PC-9 (cell line): ENCODE data around the gene GABRB1. TPM values are rescaled to one million over a fixed set of nuclear protein-coding genes. Genes with fewer than 3 reads are reported as not detected.
"Not testable (repeated sequence)": the region's sequence is repeated elsewhere in the genome, so short reads cannot be mapped to it uniquely, and the experiment has no call there.

Experiments used
- BruUV-seq: library from RNA; stranded (reverse); fragments of 400-500 nt; replicated peaks from 2 replicates; lab custom pipeline; 2021; lab: Mats Ljungman, UMichigan
- CTCF ChIA-PET: fragments of 300-600 bp; sonication (Branson Sonifier 250); formaldehyde crosslinking; loops from one replicate; lab custom pipeline; 2022; ENCODE audit warnings: antibody characterized with exemption; lab: Charles Lee
- POLR2A ChIA-PET: fragments of 300-600 bp; sonication (Branson Sonifier 250); formaldehyde crosslinking; loops from one replicate; lab custom pipeline; 2022; ENCODE audit warnings: antibody characterized with exemption; ENCODE audit not compliant: unreplicated experiment; lab: Charles Lee
- DNase-seq, 2 experiments: peaks; one replicate each; pipeline versions ENCODE4 v3.0.0 to v3.0.0-alpha.2; 2015 to 2022; ENCODE audit warnings: mixed read lengths in 1 of 2
- H2AFZ ChIP-seq: fragments of 200-600 bp; sonication (generic); 2 replicates; pipeline ENCODE4 v1.8.1; 2017; ENCODE audit warnings: antibody characterized with exemption
- H3F3A ChIP-seq: fragments of 200-600 bp; sonication (generic); 2 replicates; pipeline ENCODE4 v1.8.1; 2017; ENCODE audit warnings: antibody characterized with exemption, mild to moderate bottlenecking, low read depth; ENCODE audit not compliant: insufficient read depth
- H3K27ac ChIP-seq: fragments of 200-600 bp; sonication (generic); 2 replicates; pipeline ENCODE4 v1.6.1; 2016; ENCODE audit warnings: mixed run types
- H3K27me3 ChIP-seq: fragments of 200-600 bp; sonication (generic); 2 replicates; pipeline ENCODE4 v1.6.1; 2016; ENCODE audit warnings: low read depth, mixed run types; ENCODE audit not compliant: insufficient read depth
- H3K36me3 ChIP-seq: fragments of 200-600 bp; sonication (generic); 2 replicates; pipeline ENCODE4 v1.6.1; 2016; ENCODE audit warnings: low read depth, mixed run types
- H3K4me1 ChIP-seq: fragments of 200-600 bp; sonication (generic); replicated peaks from 2 replicates; pipeline ENCODE4 v1.6.1; 2016; ENCODE audit warnings: mixed run types; ENCODE audit not compliant: insufficient read depth
- H3K4me2 ChIP-seq: fragments of 200-600 bp; sonication (generic); 2 replicates; pipeline ENCODE4 v1.6.1; 2017; ENCODE audit warnings: mixed run types
- H3K4me3 ChIP-seq: fragments of 200-600 bp; sonication (generic); 2 replicates; pipeline ENCODE4 v1.6.1; 2016; ENCODE audit warnings: mixed run types
- H3K79me2 ChIP-seq: fragments of 200-600 bp; sonication (generic); 2 replicates; pipeline ENCODE4 v1.6.1; 2017; ENCODE audit warnings: low read depth, mixed run types
- H3K9me2 ChIP-seq: fragments of 200-600 bp; sonication (generic); 2 replicates; pipeline ENCODE4 v1.8.1; 2017; ENCODE audit warnings: mild to moderate bottlenecking; ENCODE audit not compliant: insufficient read depth
- H3K9me3 ChIP-seq: fragments of 200-600 bp; sonication (generic); 2 replicates; pipeline ENCODE4 v1.8.1; 2016; ENCODE audit warnings: low read depth; ENCODE audit not compliant: insufficient read depth
- H4K20me1 ChIP-seq: fragments of 200-600 bp; sonication (generic); 2 replicates; pipeline ENCODE4 v1.8.1; 2017; ENCODE audit not compliant: insufficient read depth
- CTCF ChIP-seq: fragments of 200-600 bp; sonication (generic); conservative IDR thresholded peaks from 2 replicates; pipeline ENCODE4 v1.6.1; 2017; ENCODE audit warnings: mixed run types, antibody characterized with exemption, mild to moderate bottlenecking, moderate library complexity
- EZH2 ChIP-seq: fragments of 200-600 bp; sonication (generic); IDR thresholded peaks from 2 replicates; pipeline ENCODE4 v1.8.0; 2017; ENCODE audit warnings: antibody characterized with exemption, low read depth
- intact Hi-C: fragments of 100-400 bp; cut with micrococcal nuclease; formaldehyde crosslinking; loops from one replicate; pipeline ENCODE4 v1.10.0; 2022; ENCODE audit not compliant: unreplicated experiment
- total RNA-seq: library from RNA; stranded (reverse); gene quantifications from 2 replicates; pipeline ENCODE4 v1.2.3, GENCODE V29; 2021

Gene GABRB1
- total RNA-seq, 1 experiment from 2014 or later = not detected

- intact Hi-C loops = no loop called here
- Histone ChIP-seq H3K4me2 (no peak overlapping the region), H3F3A (no peaks in the 10 kb centered on the region), H3K79me2 (no peaks in the 10 kb centered on the region), H3K4me3 (no peak overlapping the region), H4K20me1 (no peaks in the 10 kb centered on the region), H3K36me3 (no peaks in the 10 kb centered on the region), H3K27ac (no peak overlapping the region), H3K27me3 (no peaks in the 10 kb centered on the region; the same call in 1 of the 2 replicates), H2AFZ (no peak overlapping the region), H3K4me1 (no peaks in the 10 kb centered on the region), H3K9me2 (no peaks in the 10 kb centered on the region), H3K9me3 (no peaks in the 10 kb centered on the region)
- TF ChIP-seq EZH2 (no peak), CTCF (no peak)
- DNase-seq = no peak
- POLR2A ChIA-PET = no interaction called here
- BruUV-seq = no TSS peak
- CTCF ChIA-PET = no interaction called here
These were observed 341.8 kb downstream of the GABRB1 start for GRCh38 chr4:47373174-47373573.

GRCh38 chr4:47373709-47374108 lies 342.3 kb downstream of the GABRB1 start:
- no peak for TF ChIP-seq CTCF
- TF ChIP-seq EZH2 = no peak
- no peak overlapping the region for H3K27ac ChIP-seq
- no peaks in the 10 kb centered on the region for H3K36me3 ChIP-seq
- no peaks in the 10 kb centered on the region for H3F3A ChIP-seq
- CTCF ChIA-PET = no interaction called here
- H3K9me3 ChIP-seq = no peaks in the 10 kb centered on the region
- no peaks in the 10 kb centered on the region for H4K20me1 ChIP-seq
- H3K27me3 ChIP-seq = no peaks in the 10 kb centered on the region; the same call in 1 of the 2 replicates
- intact Hi-C loops = no loop called here
- H3K4me2 ChIP-seq = no peak overlapping the region
- no TSS peak for BruUV-seq
- POLR2A ChIA-PET = interaction anchor here (0.5 kb wide), 1 partner anchor 27 kb away, joined by 3 read pairs; no protein-coding TSS in a partner anchor
- H3K4me3 ChIP-seq = no peak overlapping the region
- H2AFZ ChIP-seq = no peak overlapping the region
- H3K4me1 ChIP-seq = no peaks in the 10 kb centered on the region
- no peaks in the 10 kb centered on the region for H3K9me2 ChIP-seq
- H3K79me2 ChIP-seq = no peaks in the 10 kb centered on the region
- no peak for DNase-seq

- H3K27me3 ChIP-seq = no peaks in the 10 kb centered on the region; the same call in 1 of the 2 replicates
- H3K36me3 ChIP-seq = no peaks in the 10 kb centered on the region
- no peaks in the 10 kb centered on the region for H3K4me1 ChIP-seq
- no peaks in the 10 kb centered on the region for H3K9me2 ChIP-seq
- POLR2A ChIA-PET = no interaction called here
- no peaks in the 10 kb centered on the region for H3K79me2 ChIP-seq
- no peaks in the 10 kb centered on the region for H3K9me3 ChIP-seq
- TF ChIP-seq CTCF (no peak), EZH2 (no peak)
- H3K27ac ChIP-seq = no peak overlapping the region
- CTCF ChIA-PET = no interaction called here
- no peak overlapping the region for H2AFZ ChIP-seq
- no TSS peak for BruUV-seq
- H3F3A ChIP-seq = no peaks in the 10 kb centered on the region
- H3K4me2 ChIP-seq = no peak overlapping the region
- no peaks in the 10 kb centered on the region for H4K20me1 ChIP-seq
- no peak for DNase-seq
- intact Hi-C loops = no loop called here
- no peak overlapping the region for H3K4me3 ChIP-seq
These were observed 343.1 kb downstream of the GABRB1 start for GRCh38 chr4:47374477-47374876.

GRCh38 chr4:47378021-47378530 lies 346.7 kb downstream of the GABRB1 start:
- H3K4me3 ChIP-seq, intact Hi-C loops, H3K9me2 ChIP-seq, CTCF ChIA-PET, H3K27ac ChIP-seq, H2AFZ ChIP-seq, H3K27me3 ChIP-seq, H3K4me1 ChIP-seq, H4K20me1 ChIP-seq, H3F3A ChIP-seq, H3K4me2 ChIP-seq, BruUV-seq, H3K79me2 ChIP-seq, POLR2A ChIA-PET, DNase-seq, H3K9me3 ChIP-seq, H3K36me3 ChIP-seq: not testable (repeated sequence)
